GM12891 (cell line): Measurements from ENCODE around the gene EXD3.

Source experiments
- DNase-seq: peaks from one replicate; pipeline ENCODE4 v3.0.0; 2011; ENCODE audit warnings: low spot score; ENCODE audit not compliant: insufficient read length
- FAIRE-seq: peaks from 2 replicates; lab custom pipeline; 2011; peaks lifted over from hg19 to GRCh38; lab: Jason Lieb, UNC
- PAX5 ChIP-seq: IDR thresholded peaks from 2 replicates; pipeline ENCODE4 v1.6.1; 2011; ENCODE audit warnings: low read length, moderate library complexity, mild to moderate bottlenecking; ENCODE audit not compliant: insufficient read depth, severe bottlenecking
- POLR2A ChIP-seq: IDR thresholded peaks from 2 replicates; pipeline ENCODE4 v1.6.1; 2011; ENCODE audit warnings: low read depth, low read length, control low read depth
- POLR2AphosphoS5 ChIP-seq: IDR thresholded peaks from 2 replicates; pipeline ENCODE4 v1.6.1; 2011; ENCODE audit warnings: low read depth, low read length, control low read depth
- POU2F2 ChIP-seq: IDR thresholded peaks from 2 replicates; pipeline ENCODE4 v1.6.1; 2011; ENCODE audit warnings: low read depth, mild to moderate bottlenecking, control low read depth, low read length, moderate library complexity
- SPI1 ChIP-seq: IDR thresholded peaks from 2 replicates; pipeline ENCODE4 v1.6.1; 2011; ENCODE audit warnings: low read depth, low read length, control low read depth
- TAF1 ChIP-seq: IDR thresholded peaks from 2 replicates; pipeline ENCODE4 v1.6.1; 2011; ENCODE audit warnings: low read depth, low read length, control low read depth

Gene EXD3

DNA sequence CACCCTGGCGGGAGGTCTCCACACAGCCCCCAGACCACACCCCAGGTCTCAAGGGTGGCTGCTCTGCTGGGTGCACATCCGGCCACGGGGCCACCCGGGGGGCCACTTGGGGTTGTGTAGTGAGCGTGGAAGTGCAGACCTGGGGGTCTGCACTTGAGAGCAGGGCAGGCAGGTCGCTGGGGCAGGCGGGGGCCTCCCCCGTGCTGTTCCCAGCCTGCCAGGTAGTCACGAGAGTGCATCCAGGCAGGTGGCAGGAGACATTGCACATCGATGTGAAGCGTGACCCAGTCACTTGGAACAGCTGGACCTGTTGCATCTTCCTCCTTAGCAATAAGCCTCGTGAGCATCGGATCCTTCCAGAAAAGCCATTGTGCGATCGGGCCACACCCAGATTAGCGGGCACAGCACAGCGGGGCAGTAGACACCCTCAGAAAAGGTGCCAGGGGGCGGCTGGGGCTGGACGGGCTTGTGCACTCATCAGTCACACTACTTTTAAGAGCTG lies 23.0 kb upstream of the EXD3 start:
- DNase-seq (no peak), FAIRE-seq (no peak)
- TF ChIP-seq SPI1 (no peak), POU2F2 (no peak), TAF1 (no peak), POLR2A (no peak), PAX5 (no peak), POLR2AphosphoS5 (no peak)

DNA sequence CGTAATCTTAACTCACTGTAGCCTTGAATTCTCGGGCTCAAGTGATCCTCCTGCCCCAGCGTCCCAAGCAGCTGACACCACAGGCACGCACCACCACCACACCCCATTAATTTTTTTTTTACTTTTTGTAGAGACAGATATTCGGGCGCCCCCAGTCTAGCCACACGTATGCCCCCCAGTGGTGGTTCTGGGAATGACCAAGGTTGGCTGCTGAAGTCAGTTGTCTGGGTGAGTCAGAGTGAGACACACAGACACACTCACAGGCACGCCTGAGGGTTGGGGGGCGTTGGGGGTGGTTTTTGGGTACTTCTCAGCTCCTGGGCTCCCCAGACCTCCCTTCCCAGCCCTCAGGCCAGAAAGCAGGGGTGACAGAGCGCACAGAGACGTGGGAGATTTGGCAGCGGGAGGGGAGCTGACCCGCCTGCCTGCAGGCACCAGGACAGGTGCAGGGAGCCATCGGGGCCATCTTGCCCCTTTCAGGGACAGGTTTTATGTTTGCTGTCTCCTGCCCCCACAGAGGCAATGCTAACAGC lies 22.4 kb upstream of the EXD3 start:
- peak; percentile 84 for FAIRE-seq
- no peak for TF ChIP-seq POLR2A
- TF ChIP-seq POLR2AphosphoS5, result no peak
- no peak for TF ChIP-seq TAF1
- no peak for TF ChIP-seq PAX5
- TF ChIP-seq POU2F2, result no peak
- TF ChIP-seq SPI1, result no peak
- peak; percentile 92 for DNase-seq

DNA sequence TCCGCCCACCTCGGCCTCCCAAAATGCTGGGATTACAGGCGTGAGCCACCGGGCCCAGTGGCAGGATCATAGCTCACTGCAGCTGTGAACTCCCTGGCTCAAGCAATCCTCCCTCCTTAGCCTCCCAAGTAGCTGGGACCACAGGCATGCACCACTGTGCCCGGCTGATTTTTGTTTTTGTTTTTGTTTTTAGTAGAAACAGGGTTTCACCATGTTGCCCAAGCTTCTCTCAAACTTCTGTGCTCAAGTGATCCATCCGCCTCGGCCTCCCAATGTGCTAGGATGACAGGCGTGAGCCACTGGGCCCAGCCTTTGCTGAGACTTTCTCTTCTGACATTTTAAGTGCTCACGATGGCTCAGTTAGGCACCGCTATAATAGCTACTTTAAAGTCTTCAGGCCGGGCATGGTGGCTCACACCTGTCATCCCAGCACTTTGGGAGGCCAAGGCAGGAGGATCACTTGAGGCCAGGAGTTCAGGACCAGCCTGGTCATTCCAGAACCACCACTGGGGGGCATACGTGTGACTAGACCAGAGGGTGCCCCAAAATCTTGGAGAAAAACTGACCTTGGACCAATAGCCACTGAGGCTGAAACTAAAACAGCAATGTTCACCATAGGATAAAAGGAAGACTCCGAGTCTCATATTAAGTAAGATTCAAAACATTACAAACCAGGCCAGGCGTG lies 21.3 kb upstream of the EXD3 start:
- FAIRE-seq (no peak), DNase-seq (no peak)
- TF ChIP-seq PAX5 (no peak), POLR2A (no peak), TAF1 (no peak), POLR2AphosphoS5 (no peak)

DNA sequence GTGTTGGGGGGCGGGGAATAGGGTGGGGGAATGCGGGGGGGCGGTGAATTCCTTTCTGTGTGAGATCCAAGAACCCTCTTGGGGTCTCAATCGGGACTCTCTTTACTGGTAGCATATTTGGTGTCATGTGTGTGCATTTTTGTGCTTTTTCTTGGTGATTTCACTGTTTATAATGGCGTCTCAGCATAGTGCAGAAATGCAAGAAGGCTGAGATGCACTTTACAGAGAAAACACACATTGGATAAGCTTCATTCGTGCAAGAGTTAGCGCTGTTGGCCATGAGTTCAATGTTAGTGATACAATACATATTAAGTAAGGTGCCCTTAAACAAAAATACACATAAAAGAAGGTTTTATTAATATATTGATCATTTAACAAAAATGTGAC lies 19.0 kb upstream of the EXD3 start:
- TF ChIP-seq SPI1 (no peak), POLR2A (no peak), PAX5 (no peak), TAF1 (no peak), POU2F2 (no peak)
- FAIRE-seq, result no peak
- DNase-seq, result no peak

DNA sequence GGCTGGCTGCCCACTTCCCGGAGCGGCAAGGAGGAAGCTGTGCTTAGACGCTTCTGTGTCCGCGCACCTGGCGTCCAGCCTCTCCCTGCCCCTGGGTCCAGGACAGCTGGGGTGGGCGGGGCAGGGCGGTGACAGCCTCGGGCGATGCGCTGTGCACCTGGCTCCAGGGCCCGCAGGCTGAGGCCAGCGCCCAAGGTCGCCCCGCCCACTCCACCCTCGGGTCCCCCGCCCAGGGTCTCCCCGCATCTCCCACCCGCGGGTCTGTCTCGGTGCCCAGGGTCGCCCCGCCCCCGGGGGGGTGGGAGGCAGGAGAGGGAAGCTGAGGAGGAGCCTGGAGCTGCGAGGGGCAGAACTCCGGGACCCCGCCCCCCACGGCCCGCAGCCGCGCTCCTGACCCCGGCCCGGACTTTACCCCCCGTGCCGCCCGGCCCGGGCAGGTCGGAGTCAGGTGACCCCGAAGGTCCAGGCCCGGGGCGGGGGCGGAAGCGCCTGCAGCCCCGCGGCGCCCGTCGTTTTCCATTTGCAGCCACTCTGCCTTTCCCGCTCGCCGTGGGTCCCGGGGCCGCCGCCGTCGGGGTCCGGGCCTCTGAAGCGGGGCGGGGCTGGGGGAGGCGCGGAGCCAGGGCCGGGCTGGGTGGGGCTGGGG lies 18.4 kb upstream of the EXD3 start, which contains the start of gene ENTPD8:
ENTPD8 (minus strand) TSS at position 69 of the 646 bp plus-strand sequence. CDS start 3,072 bp downstream, outside the sequence.
- FAIRE-seq (no peak), DNase-seq (no peak)
- TF ChIP-seq PAX5 (no peak), POLR2AphosphoS5 (no peak), POU2F2 (no peak), SPI1 (no peak), POLR2A (no peak), TAF1 (no peak)

DNA sequence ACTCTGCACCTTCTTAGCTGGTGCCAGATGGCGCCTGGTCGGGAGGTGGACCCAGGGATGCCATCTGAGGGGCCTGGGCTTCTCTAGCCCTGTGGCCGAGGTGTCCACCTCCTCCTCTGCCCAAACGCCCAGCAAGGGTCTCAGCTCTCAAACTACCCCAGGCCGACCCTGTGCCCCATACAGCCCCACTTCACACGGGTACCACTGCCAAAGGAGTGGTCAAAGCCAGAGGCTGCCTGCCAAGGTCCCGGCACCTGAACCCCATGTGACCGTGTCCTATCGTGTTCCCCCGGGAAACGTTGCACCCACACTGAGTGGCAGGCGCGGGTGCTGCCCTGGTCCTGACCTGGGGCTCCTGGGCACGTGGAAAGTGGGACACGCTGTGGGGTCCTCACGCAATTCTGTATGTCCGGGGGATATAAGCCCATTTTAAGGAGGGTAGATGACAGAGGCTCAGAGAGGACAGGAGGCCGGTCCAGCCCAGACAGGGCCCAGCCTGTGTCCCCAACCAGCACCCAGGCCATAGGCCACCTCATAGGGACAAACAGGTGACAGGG lies 16.3 kb upstream of the EXD3 start:
- TF ChIP-seq POU2F2 (no peak), PAX5 (no peak), POLR2AphosphoS5 (no peak), TAF1 (no peak), SPI1 (no peak), POLR2A (no peak)
- DNase-seq (no peak), FAIRE-seq (no peak)

DNA sequence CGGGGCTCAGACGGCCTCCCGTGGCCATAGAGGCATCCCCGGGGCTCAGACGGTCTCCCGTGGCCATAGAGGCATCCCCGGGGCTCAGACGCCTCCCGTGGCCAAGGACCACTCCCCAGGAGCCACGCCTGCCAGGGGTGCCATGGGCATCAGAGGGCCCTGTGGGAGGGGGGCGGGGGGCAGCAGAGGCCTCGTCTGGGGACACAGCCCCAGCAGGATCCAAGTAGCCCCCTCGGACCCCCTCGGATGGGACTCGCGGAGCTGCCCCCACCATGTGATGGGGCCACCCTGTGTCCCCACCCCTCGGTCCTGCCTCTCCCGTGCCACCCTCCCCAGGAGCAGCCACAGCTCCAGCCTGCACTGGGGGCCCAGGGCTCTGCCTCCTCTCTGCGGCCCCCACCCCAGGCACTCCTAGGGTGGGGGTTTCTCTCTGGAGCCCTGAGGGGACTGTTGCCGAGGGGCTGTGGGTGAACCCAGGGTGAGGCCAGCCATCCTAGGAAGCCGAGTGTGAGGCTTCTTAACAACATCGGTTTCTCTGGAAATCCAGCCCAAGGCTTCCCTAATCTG lies 15.7 kb upstream of the EXD3 start:
- DNase-seq (no peak), FAIRE-seq (no peak)
- TF ChIP-seq SPI1, result no peak
- no peak for TF ChIP-seq POU2F2
- TF ChIP-seq PAX5, result no peak
- TF ChIP-seq POLR2A, result no peak
- TF ChIP-seq POLR2AphosphoS5, result no peak
- TF ChIP-seq TAF1, result no peak

DNA sequence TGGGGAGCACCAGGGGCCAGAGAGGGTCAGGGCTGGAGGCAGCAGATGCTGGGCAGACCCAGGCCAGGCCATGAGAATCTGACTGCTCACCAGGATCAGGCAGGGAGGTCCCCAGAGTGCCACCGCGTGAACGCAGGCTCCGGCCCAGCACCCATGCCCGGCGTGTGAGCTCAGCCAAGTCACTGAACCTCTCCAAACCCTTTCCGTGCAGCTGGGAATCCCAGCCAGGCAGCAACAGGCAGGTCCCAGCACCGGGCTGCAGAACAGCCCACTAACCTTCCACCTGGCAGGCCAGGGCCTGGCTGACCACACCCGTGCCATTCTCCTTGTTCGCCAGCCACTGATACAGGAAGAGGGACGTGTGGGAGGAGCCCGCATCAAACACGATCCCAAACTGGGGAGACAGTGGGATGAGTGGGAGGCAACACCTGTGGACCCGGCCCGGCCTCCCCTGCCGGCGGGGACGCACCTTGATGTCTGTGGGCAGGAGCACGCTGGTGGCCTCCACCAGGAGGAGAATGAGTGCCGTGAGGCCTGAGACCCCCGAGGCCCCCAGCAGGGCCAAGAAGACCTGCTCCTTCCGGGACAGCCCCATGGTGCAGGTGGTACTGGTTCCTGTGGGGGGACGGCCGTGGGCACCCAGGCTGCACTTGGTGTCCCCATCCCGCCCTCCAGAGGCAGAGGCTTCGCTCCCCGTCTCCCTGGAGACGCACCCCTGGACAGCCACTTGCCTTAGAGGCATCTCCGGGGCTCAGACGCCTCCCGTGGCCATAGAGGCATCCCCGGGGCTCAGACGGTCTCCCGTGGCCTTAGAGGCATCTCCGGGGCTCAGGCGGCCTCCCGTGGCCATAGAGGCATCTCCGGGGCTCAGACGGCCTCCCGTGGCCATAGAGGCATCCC lies 15.0 kb upstream of the EXD3 start:
- FAIRE-seq (no peak), DNase-seq (no peak)
- no peak for TF ChIP-seq SPI1
- no peak for TF ChIP-seq POLR2AphosphoS5
- no peak for TF ChIP-seq PAX5
- TF ChIP-seq TAF1, result no peak
- TF ChIP-seq POU2F2, result no peak
- TF ChIP-seq POLR2A, result no peak
